IMR-90 (cell line): Measurements from ENCODE around the gene LPO. TPM values are rescaled to one million over a fixed set of nuclear protein-coding genes. Genes with fewer than 3 reads are reported as not detected.

Experiments used
- ATAC-seq: fragments of 200-7000 bp; cut with Tn5 transposase; 2 replicates; pipeline ENCODE4 v1.9.1; 2020; ENCODE audit warnings: low read depth, mild to moderate bottlenecking, moderate library complexity
- BruUV-seq: library from RNA; stranded (reverse); fragments of 400-500 nt; replicated peaks from 2 replicates; lab custom pipeline; 2021; lab: Mats Ljungman, UMichigan
- CTCF ChIA-PET: fragments of 300-600 bp; formaldehyde crosslinking; extraction: SDS; loops from one replicate; lab custom pipeline; 2021; ENCODE audit warnings: antibody characterized with exemption; lab: Yijun Ruan, JAX
- POLR2A ChIA-PET: fragments of 300-600 bp; sonication (Branson Sonifier 250); formaldehyde crosslinking; loops from one replicate; lab custom pipeline; 2022; ENCODE audit warnings: antibody characterized with exemption; ENCODE audit not compliant: unreplicated experiment; lab: Charles Lee
- DNase-seq: peaks from one replicate; pipeline ENCODE4 v3.0.0; 2013
- H2AFZ ChIP-seq: replicated peaks from 2 replicates; pipeline ENCODE3; 2013; ENCODE audit warnings: low read length, mild to moderate bottlenecking; ENCODE audit not compliant: poor library complexity
- H2AK5ac ChIP-seq: 2 replicates; pipeline ENCODE4 v1.6.1; 2013; ENCODE audit warnings: low read depth, low read length, inconsistent platforms
- H2AK9ac ChIP-seq: replicated peaks from 2 replicates; pipeline ENCODE3; 2013; ENCODE audit warnings: mild to moderate bottlenecking, low read depth, low read length, moderate library complexity; ENCODE audit not compliant: poor library complexity
- H2BK120ac ChIP-seq: 2 replicates; pipeline ENCODE4 v1.6.1; 2013; ENCODE audit warnings: low read depth, low read length, inconsistent platforms
- H2BK15ac ChIP-seq: 3 replicates; pipeline ENCODE4 v1.6.1; 2013; ENCODE audit warnings: low read depth, low read length, inconsistent platforms
- H2BK20ac ChIP-seq: 2 replicates; pipeline ENCODE4 v1.6.1; 2013; ENCODE audit warnings: low read depth, mild to moderate bottlenecking, inconsistent platforms, low read length, moderate library complexity
- H2BK5ac ChIP-seq: 2 replicates; pipeline ENCODE4 v1.6.1; 2013; ENCODE audit warnings: mild to moderate bottlenecking, low read depth, low read length, inconsistent platforms; ENCODE audit not compliant: poor library complexity, severe bottlenecking
- H3K14ac ChIP-seq: replicated peaks from 2 replicates; pipeline ENCODE4 v1.6.1; 2013; ENCODE audit warnings: low read depth, low read length, inconsistent platforms
- H3K18ac ChIP-seq: 2 replicates; pipeline ENCODE4 v1.6.1; 2013; ENCODE audit warnings: low read depth, low read length, control low read depth
- H3K23ac ChIP-seq: 2 replicates; pipeline ENCODE4 v1.6.1; 2013; ENCODE audit warnings: low read depth, low read length, inconsistent platforms
- H3K27ac ChIP-seq: 2 replicates; pipeline ENCODE4 v1.5.1; 2013; ENCODE audit warnings: mild to moderate bottlenecking, control low read depth, low read length; ENCODE audit not compliant: insufficient read depth
- H3K27me3 ChIP-seq: 2 replicates; pipeline ENCODE4 v1.6.1; 2013; ENCODE audit warnings: low read length; ENCODE audit not compliant: control insufficient read depth, insufficient read depth
- H3K36me3 ChIP-seq: 2 replicates; pipeline ENCODE4 v1.6.1; 2013; ENCODE audit warnings: low read length, mixed read lengths; ENCODE audit not compliant: control insufficient read depth, insufficient read depth
- H3K4ac ChIP-seq: 2 replicates; pipeline ENCODE4 v1.6.1; 2013; ENCODE audit warnings: low read depth, low read length, inconsistent platforms
- H3K4me1 ChIP-seq: 2 replicates; pipeline ENCODE4 v1.6.1; 2013; ENCODE audit warnings: low read length, mixed read lengths; ENCODE audit not compliant: control insufficient read depth, insufficient read depth
- H3K4me2 ChIP-seq: 2 replicates; pipeline ENCODE4 v1.6.1; 2013; ENCODE audit warnings: low read depth, mild to moderate bottlenecking, control low read depth, low read length, moderate library complexity
- H3K4me3 ChIP-seq: 2 replicates; pipeline ENCODE4 v1.5.1; 2013; ENCODE audit warnings: low read depth, mild to moderate bottlenecking, control low read depth, low read length, moderate library complexity; ENCODE audit not compliant: insufficient read depth
- H3K56ac ChIP-seq: 2 replicates; pipeline ENCODE4 v1.6.1; 2013; ENCODE audit warnings: low read length, inconsistent platforms; ENCODE audit not compliant: insufficient read depth; ENCODE audit errors: extremely low read depth
- H3K79me1 ChIP-seq, 2 experiments: 2 replicates each; pipeline ENCODE4 v1.6.1; 2013; ENCODE audit warnings: low read length in 2 of 2, inconsistent platforms in 1 of 2, low read depth in 1 of 2
- H3K9ac ChIP-seq: 2 replicates; pipeline ENCODE4 v1.6.1; 2013; ENCODE audit warnings: low read depth, low read length, control low read depth
- H3K9me1 ChIP-seq: 2 replicates; pipeline ENCODE4 v1.6.1; 2013; ENCODE audit warnings: low read length, inconsistent platforms; ENCODE audit not compliant: insufficient read depth
- H3K9me3 ChIP-seq: 2 replicates; pipeline ENCODE4 v1.6.1; 2013; ENCODE audit warnings: low read length; ENCODE audit not compliant: control insufficient read depth, insufficient read depth
- H4K20me1 ChIP-seq: 2 replicates; pipeline ENCODE4 v1.6.1; 2013; ENCODE audit warnings: low read length, inconsistent platforms; ENCODE audit not compliant: insufficient read depth
- H4K5ac ChIP-seq: 2 replicates; pipeline ENCODE4 v1.6.1; 2013; ENCODE audit warnings: mild to moderate bottlenecking, low read depth, low read length, control low read depth
- H4K8ac ChIP-seq, 2 experiments: 2 replicates each; pipeline ENCODE4 v1.6.1; 2013; ENCODE audit warnings: low read depth in 2 of 2, low read length in 2 of 2, control low read depth in 1 of 2, inconsistent platforms in 1 of 2
- H4K91ac ChIP-seq: 2 replicates; pipeline ENCODE4 v1.6.1; 2013; ENCODE audit warnings: low read depth, low read length, inconsistent platforms; ENCODE audit not compliant: insufficient read depth
- BHLHE40 ChIP-seq: fragments of 150-350 bp; IDR thresholded peaks from 2 replicates; pipeline ENCODE4 v1.6.1; 2016; ENCODE audit warnings: mild to moderate bottlenecking, low read depth, low read length
- CEBPB ChIP-seq: IDR thresholded peaks from 2 replicates; pipeline ENCODE4 v1.6.1; 2012; ENCODE audit warnings: low read depth, low read length, improper control_type of control experiment
- CHD1 ChIP-seq: IDR thresholded peaks from 2 replicates; pipeline ENCODE4 v1.6.1; 2012; ENCODE audit warnings: low read depth, low read length, improper control_type of control experiment
- CTCF ChIP-seq: conservative IDR thresholded peaks from 2 replicates; pipeline ENCODE4 v1.5.1; 2012; ENCODE audit warnings: mild to moderate bottlenecking, low read depth, low read length, improper control_type of control experiment
- ELK1 ChIP-seq: fragments of 150-350 bp; IDR thresholded peaks from 2 replicates; pipeline ENCODE4 v1.6.1; 2016; ENCODE audit warnings: low read depth, mild to moderate bottlenecking, low read length, moderate library complexity, borderline replicate concordance
- MAFK ChIP-seq: IDR thresholded peaks from 2 replicates; pipeline ENCODE4 v1.6.1; 2012; ENCODE audit warnings: low read depth, low read length, improper control_type of control experiment
- MAZ ChIP-seq: IDR thresholded peaks from 2 replicates; pipeline ENCODE4 v1.6.1; 2012; ENCODE audit warnings: low read depth, mild to moderate bottlenecking, low read length, improper control_type of control experiment, moderate library complexity, borderline replicate concordance
- MXI1 ChIP-seq: IDR thresholded peaks from 2 replicates; pipeline ENCODE4 v1.6.1; 2012; ENCODE audit warnings: low read depth, mild to moderate bottlenecking, low read length, moderate library complexity, borderline replicate concordance
- NFE2L2 ChIP-seq: fragments of 150-350 bp; IDR thresholded peaks from 2 replicates; pipeline ENCODE4 v1.6.1; 2016; ENCODE audit warnings: low read depth, mild to moderate bottlenecking, low read length
- POLR2A ChIP-seq: IDR thresholded peaks from 2 replicates; pipeline ENCODE4 v1.6.1; 2012; ENCODE audit warnings: mild to moderate bottlenecking, low read depth, low read length
- RAD21 ChIP-seq: IDR thresholded peaks from 2 replicates; pipeline ENCODE4 v1.6.1; 2012; ENCODE audit warnings: low read length, improper control_type of control experiment
- RCOR1 ChIP-seq: IDR thresholded peaks from 2 replicates; pipeline ENCODE4 v1.6.1; 2012; ENCODE audit warnings: mild to moderate bottlenecking, low read length, improper control_type of control experiment; ENCODE audit not compliant: insufficient replicate concordance
- RFX5 ChIP-seq: IDR thresholded peaks from 2 replicates; pipeline ENCODE4 v1.8.0; 2012; ENCODE audit warnings: low read depth, mild to moderate bottlenecking, low read length, moderate library complexity
- USF2 ChIP-seq: fragments of 150-350 bp; IDR thresholded peaks from 2 replicates; pipeline ENCODE4 v1.6.1; 2017; ENCODE audit warnings: mild to moderate bottlenecking, antibody characterized with exemption, low read length, low read depth
- WGBS, 2 experiments: methylation state at CpG; one replicate each; pipeline versions ENCODE4 v1.1.5 to v1.1.7; 2013; ENCODE audit warnings: missing lambda C conversion rate in 2 of 2; ENCODE audit not compliant: insufficient read length in 1 of 2; ENCODE audit errors: extremely low coverage in 2 of 2; 5-methylcytosine and 5-hydroxymethylcytosine counted together
- dilution Hi-C: fragments of 300-500 bp; cut with HindIII; formaldehyde crosslinking; loops from one replicate; pipeline ENCODE4 v1.14.3; 2018; ENCODE audit warnings: low sequenced_read_pairs; ENCODE audit not compliant: unreplicated experiment
- in situ Hi-C: fragments of 300-500 bp; cut with MboI; formaldehyde crosslinking; loops from 3 replicates; pipeline ENCODE4 v1.14.3; 2019; ENCODE audit warnings: low sequenced_read_pairs, inconsistent platforms, mixed read lengths
- intact Hi-C: fragments of 100-400 bp; cut with micrococcal nuclease; formaldehyde crosslinking; loops from 2 replicates; pipeline ENCODE4 v1.10.0; 2022
- polyA plus RNA-seq, 3 experiments: library from polyadenylated mRNA; depleted of rRNA; stranded (reverse); fragments of >200 nt; gene quantifications; 2 replicates each; pipeline ENCODE4 v1.2.3, GENCODE V29; 2012; ENCODE audit warnings: low replicate concordance in 1 of 3
- total RNA-seq: library from RNA; depleted of rRNA; stranded (reverse); fragments of >200 nt; gene quantifications from 2 replicates; pipeline ENCODE4 v1.2.3, GENCODE V29; 2012

LPO gene
- total and polyA plus RNA-seq, 2 of the 4 experiments (the other 2 are of a cell fraction), result not detected

GRCh38 chr17:58310511-58311428, 72.4 kb downstream of the LPO start:
- Histone ChIP-seq H4K5ac (no peak overlapping the region), H3K4ac (no peak overlapping the region), H2AFZ (no peak overlapping the region), H2AK9ac (no peak overlapping the region), H3K14ac (no peak overlapping the region), H2BK5ac (no peak overlapping the region), H3K27me3 (peaks cover 2% of the 10 kb centered on the region; the same call in 1 of the 2 replicates), H3K9me1 (no peaks in the 10 kb centered on the region), H3K4me2 (no peak overlapping the region), H4K91ac (no peak overlapping the region), H4K8ac (no peak overlapping the region), H3K9me3 (no peaks in the 10 kb centered on the region), H3K18ac (no peak overlapping the region), H2BK120ac (no peak overlapping the region), H2AK5ac (no peak overlapping the region), H3K79me1 (no peaks in the 10 kb centered on the region), H3K27ac (no peak overlapping the region), H4K20me1 (no peaks in the 10 kb centered on the region), H3K4me1 (no peaks in the 10 kb centered on the region), H3K36me3 (no peaks in the 10 kb centered on the region), H2BK20ac (no peak overlapping the region), H3K9ac (no peak overlapping the region), H2BK15ac (no peak overlapping the region), H3K4me3 (no peak overlapping the region), H3K23ac (no peak overlapping the region), H3K56ac (no peak overlapping the region)
- no peak for ATAC-seq
- no peak for DNase-seq
- no TSS peak for BruUV-seq
- dilution Hi-C loops, result no loop called here
- POLR2A ChIA-PET, result no interaction called here
- 79% methylated on average over 12 of the region's 23 CpGs; no CpG with 5 or more reads in 1 of the 2 experiments for WGBS, 2 experiments
- intact Hi-C loops, result no loop called here
- in situ Hi-C loops, result no loop called here
- no peak for TF ChIP-seq MXI1
- no peak for TF ChIP-seq USF2
- no peak for TF ChIP-seq RCOR1
- no peak for TF ChIP-seq POLR2A
- no peak for TF ChIP-seq NFE2L2
- TF ChIP-seq ELK1, result no peak
- TF ChIP-seq CEBPB, result no peak
- TF ChIP-seq RAD21, result no peak
- TF ChIP-seq CHD1, result no peak
- TF ChIP-seq BHLHE40, result no peak
- no peak for TF ChIP-seq MAFK
- no peak for TF ChIP-seq MAZ
- no peak for TF ChIP-seq CTCF
- TF ChIP-seq RFX5, result no peak
- CTCF ChIA-PET, result no interaction called here
